HepG2 (cell line): ENCODE measurements around the gene SLC35F6. TPM values are rescaled to one million over a fixed set of nuclear protein-coding genes. Genes with fewer than 3 reads are reported as not detected.

Experiments used
- ATRX ChIP-seq: sonication (generic); formaldehyde crosslinking; IDR thresholded peaks from 2 replicates; pipeline ENCODE4 v1.4.0; 2020; ENCODE audit warnings: missing genetic modification reagents, borderline replicate concordance
- CEBPG ChIP-seq: IDR thresholded peaks from 2 replicates; pipeline ENCODE4 v1.6.1; 2016
- FIP1L1 ChIP-seq: fragments of 200-400 bp; formaldehyde crosslinking; IDR thresholded peaks from 2 replicates; pipeline ENCODE4 v1.6.1; 2018; ENCODE audit warnings: low read depth, mild to moderate bottlenecking, low read length, moderate library complexity, borderline replicate concordance; ENCODE audit not compliant: insufficient read depth
- KAT7 ChIP-seq: IDR thresholded peaks from 2 replicates; pipeline ENCODE4 v1.6.1; 2018; ENCODE audit warnings: borderline replicate concordance, missing compliant biosample characterization
- KDM5A ChIP-seq: fragments of 200-600 bp; sonication (generic); IDR thresholded peaks from 2 replicates; pipeline ENCODE4 v1.7.0; 2018; ENCODE audit warnings: antibody characterized with exemption, mild to moderate bottlenecking, low read length, borderline replicate concordance
- MEF2D ChIP-seq: sonication (generic); formaldehyde crosslinking; IDR thresholded peaks from 2 replicates; pipeline ENCODE4 v1.5.1; 2020; ENCODE audit warnings: mild to moderate bottlenecking, missing genetic modification reagents
- NCOA2 ChIP-seq: sonication (generic); formaldehyde crosslinking; IDR thresholded peaks from 2 replicates; pipeline ENCODE4 v1.8.0; 2022; ENCODE audit warnings: inconsistent platforms
- POGZ ChIP-seq: sonication (generic); formaldehyde crosslinking; IDR thresholded peaks from 2 replicates; pipeline ENCODE4 v1.4.0; 2020; ENCODE audit warnings: mild to moderate bottlenecking, missing genetic modification reagents
- PPARG ChIP-seq: conservative IDR thresholded peaks from 2 replicates; pipeline ENCODE4 v1.6.1; 2016; ENCODE audit warnings: missing biosample characterization, missing genetic modification reagents
- RBM39 ChIP-seq: fragments of 200-400 bp; formaldehyde crosslinking; IDR thresholded peaks from one replicate; pipeline ENCODE4 v1.6.1; 2018; ENCODE audit warnings: antibody characterized with exemption, mild to moderate bottlenecking, low read depth, low read length; ENCODE audit not compliant: poor library complexity, severe bottlenecking
- REPIN1 ChIP-seq: sonication (generic); formaldehyde crosslinking; IDR thresholded peaks from 2 replicates; pipeline ENCODE4 v1.8.0; 2022; ENCODE audit warnings: missing genetic modification reagents, low read depth, mild to moderate bottlenecking, borderline replicate concordance
- SP5 ChIP-seq: IDR thresholded peaks from 2 replicates; pipeline ENCODE4 v1.6.1; 2016; ENCODE audit warnings: low read depth, borderline replicate concordance
- ZIK1 ChIP-seq: sonication (generic); formaldehyde crosslinking; IDR thresholded peaks from 2 replicates; pipeline ENCODE4 v1.5.0; 2020; ENCODE audit warnings: mild to moderate bottlenecking, low read depth, missing genetic modification reagents, borderline replicate concordance
- ZNF124 ChIP-seq: sonication (generic); formaldehyde crosslinking; IDR thresholded peaks from 2 replicates; pipeline ENCODE4 v1.4.0; 2020; ENCODE audit warnings: missing genetic modification reagents
- ZNF180 ChIP-seq: sonication (generic); formaldehyde crosslinking; IDR thresholded peaks from 2 replicates; pipeline ENCODE4 v1.4.0; 2020; ENCODE audit warnings: low read depth, missing genetic modification reagents, borderline replicate concordance
- ZNF317 ChIP-seq: sonication (generic); formaldehyde crosslinking; IDR thresholded peaks from 2 replicates; pipeline ENCODE4 v1.5.0; 2020; ENCODE audit warnings: mild to moderate bottlenecking, missing genetic modification reagents
- ZNF34 ChIP-seq: sonication (generic); formaldehyde crosslinking; IDR thresholded peaks from 2 replicates; pipeline ENCODE4 v1.4.0; 2020; ENCODE audit warnings: mild to moderate bottlenecking, missing genetic modification reagents, borderline replicate concordance
- ZNF564 ChIP-seq: sonication (generic); formaldehyde crosslinking; IDR thresholded peaks from 2 replicates; pipeline ENCODE4 v1.8.1; 2023; ENCODE audit warnings: mild to moderate bottlenecking, missing genetic modification reagents
- ZNF703 ChIP-seq: sonication (generic); formaldehyde crosslinking; IDR thresholded peaks from 2 replicates; pipeline ENCODE4 v1.5.1; 2020; ENCODE audit warnings: missing genetic modification reagents, mild to moderate bottlenecking, moderate library complexity, borderline replicate concordance
- ZNF746 ChIP-seq: sonication (generic); formaldehyde crosslinking; IDR thresholded peaks from 2 replicates; pipeline ENCODE4 v1.8.0; 2022; ENCODE audit warnings: mild to moderate bottlenecking, missing genetic modification reagents
- polyA plus RNA-seq, 8 experiments: library from polyadenylated mRNA; depleted of rRNA in 3 of 8; stranded (reverse) in 7 of 8; unstranded in 1 of 8; fragments of >200 nt; fragmentation: Illumina TruSeq in 4 of 8; extraction: Trizol in 4 of 8; gene quantifications; 2 replicates each; pipeline versions ENCODE4 v1.2.1 to v1.2.3, GENCODE V29; 2011 to 2016; ENCODE audit warnings: low read depth in 4 of 8, missing spikeins in 1 of 8, mixed read lengths in 1 of 8; ENCODE audit not compliant: insufficient read depth in 1 of 8
- total RNA-seq, 5 experiments: library from RNA; depleted of rRNA; stranded (reverse); fragments of >200 nt; fragmentation: Illumina TruSeq; extraction: Trizol; gene quantifications; 2 replicates each; pipeline ENCODE4 v1.2.3, GENCODE V29; 2016; ENCODE audit warnings: low read depth in 1 of 5
- TF ChIP-seq, protein P1 (sequence below): conservative IDR thresholded peaks from 2 replicates; pipeline ENCODE4 v1.6.1; 2018; ENCODE audit warnings: missing genetic modification reagents
- TF ChIP-seq, protein P2 (sequence below): sonication (generic); formaldehyde crosslinking; IDR thresholded peaks from 2 replicates; pipeline ENCODE4 v1.4.0; 2020; ENCODE audit warnings: missing genetic modification reagents, mild to moderate bottlenecking, borderline replicate concordance
- TF ChIP-seq, protein P3 (sequence below), 2 experiments: fragments of 450-650 bp in 1 of 2; sonication (generic) in 1 of 2; formaldehyde crosslinking; IDR thresholded peaks; 2 replicates each; pipeline versions ENCODE4 v1.5.0 to v1.8.0; 2020 to 2022; ENCODE audit warnings: mild to moderate bottlenecking in 1 of 2, missing genetic modification reagents in 1 of 2
- TF ChIP-seq, protein P4 (sequence below): sonication (generic); formaldehyde crosslinking; IDR thresholded peaks from 2 replicates; pipeline ENCODE4 v1.4.0; 2020; ENCODE audit warnings: missing genetic modification reagents, low read depth, mild to moderate bottlenecking, borderline replicate concordance

SLC35F6 gene
- total and polyA plus RNA-seq, 2 of the 13 experiments (the other 11 are each of a cell fraction or from before 2014, with no cell fraction given): 15.2 to 21.2 TPM

DNA sequence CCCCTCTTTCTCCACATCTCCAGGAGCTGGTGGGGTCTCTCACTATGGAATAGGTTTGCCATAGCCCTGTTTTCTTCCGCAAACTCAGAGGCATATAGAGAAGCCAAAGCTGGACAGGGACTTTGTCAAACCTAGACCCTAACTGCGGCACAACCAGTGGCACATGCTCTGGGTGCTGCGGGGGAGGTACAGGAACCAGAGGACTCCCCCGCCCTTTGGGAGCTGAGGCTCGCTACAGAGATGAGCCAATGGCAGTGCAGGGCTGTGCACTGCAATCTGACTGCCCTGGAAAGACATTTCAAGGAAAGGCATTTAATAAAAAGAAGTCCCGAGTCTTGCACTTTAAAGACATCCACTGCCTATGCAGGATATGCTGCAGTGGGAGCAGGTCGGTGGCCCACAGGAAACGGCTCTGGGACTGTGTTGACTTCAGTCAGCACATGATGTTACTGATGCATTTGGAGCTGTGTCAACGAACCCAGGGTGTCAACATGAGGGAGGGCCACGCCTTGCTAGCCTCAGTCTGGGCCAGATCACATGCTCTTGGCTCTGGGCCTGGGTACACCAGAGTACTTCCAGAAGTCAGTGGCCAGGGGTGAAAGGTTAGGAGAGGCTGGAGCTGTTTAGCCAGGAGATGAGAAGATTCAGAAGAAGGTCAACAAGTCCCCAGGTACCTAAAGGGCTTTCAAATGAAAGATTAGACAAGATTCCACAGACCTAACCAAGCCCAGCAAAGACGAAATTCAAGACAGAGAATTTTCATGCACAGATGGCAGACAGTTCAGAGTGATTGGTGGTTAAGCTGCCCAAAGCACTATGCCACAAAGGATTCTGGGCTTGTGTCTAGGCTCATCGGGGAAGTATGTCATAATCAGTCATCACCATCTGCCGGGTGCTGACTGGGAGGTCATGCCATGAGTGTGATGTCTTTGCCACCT, 8.2 kb downstream of the SLC35F6 start (continued):
- TF ChIP-seq, protein P1, sequence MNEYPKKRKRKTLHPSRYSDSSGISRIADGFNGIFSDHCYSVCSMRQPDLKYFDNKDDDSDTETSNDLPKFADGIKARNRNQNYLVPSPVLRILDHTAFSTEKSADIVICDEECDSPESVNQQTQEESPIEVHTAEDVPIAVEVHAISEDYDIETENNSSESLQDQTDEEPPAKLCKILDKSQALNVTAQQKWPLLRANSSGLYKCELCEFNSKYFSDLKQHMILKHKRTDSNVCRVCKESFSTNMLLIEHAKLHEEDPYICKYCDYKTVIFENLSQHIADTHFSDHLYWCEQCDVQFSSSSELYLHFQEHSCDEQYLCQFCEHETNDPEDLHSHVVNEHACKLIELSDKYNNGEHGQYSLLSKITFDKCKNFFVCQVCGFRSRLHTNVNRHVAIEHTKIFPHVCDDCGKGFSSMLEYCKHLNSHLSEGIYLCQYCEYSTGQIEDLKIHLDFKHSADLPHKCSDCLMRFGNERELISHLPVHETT: no peak
- peak; percentile 65 for TF ChIP-seq PPARG (CRISPR knock-in tag)
- TF ChIP-seq, protein P2, sequence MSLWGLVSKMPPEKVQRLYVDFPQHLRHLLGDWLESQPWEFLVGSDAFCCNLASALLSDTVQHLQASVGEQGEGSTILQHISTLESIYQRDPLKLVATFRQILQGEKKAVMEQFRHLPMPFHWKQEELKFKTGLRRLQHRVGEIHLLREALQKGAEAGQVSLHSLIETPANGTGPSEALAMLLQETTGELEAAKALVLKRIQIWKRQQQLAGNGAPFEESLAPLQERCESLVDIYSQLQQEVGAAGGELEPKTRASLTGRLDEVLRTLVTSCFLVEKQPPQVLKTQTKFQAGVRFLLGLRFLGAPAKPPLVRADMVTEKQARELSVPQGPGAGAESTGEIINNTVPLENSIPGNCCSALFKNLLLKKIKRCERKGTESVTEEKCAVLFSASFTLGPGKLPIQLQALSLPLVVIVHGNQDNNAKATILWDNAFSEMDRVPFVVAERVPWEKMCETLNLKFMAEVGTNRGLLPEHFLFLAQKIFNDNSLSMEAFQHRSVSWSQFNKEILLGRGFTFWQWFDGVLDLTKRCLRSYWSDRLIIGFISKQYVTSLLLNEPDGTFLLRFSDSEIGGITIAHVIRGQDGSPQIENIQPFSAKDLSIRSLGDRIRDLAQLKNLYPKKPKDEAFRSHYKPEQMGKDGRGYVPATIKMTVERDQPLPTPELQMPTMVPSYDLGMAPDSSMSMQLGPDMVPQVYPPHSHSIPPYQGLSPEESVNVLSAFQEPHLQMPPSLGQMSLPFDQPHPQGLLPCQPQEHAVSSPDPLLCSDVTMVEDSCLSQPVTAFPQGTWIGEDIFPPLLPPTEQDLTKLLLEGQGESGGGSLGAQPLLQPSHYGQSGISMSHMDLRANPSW (CRISPR knock-in tag): no peak
- peak; percentile 86 for TF ChIP-seq SP5
- no peak for TF ChIP-seq POGZ
- no peak for TF ChIP-seq ZNF317 (CRISPR knock-in tag)
- TF ChIP-seq ZNF746: no peak
- no peak for TF ChIP-seq ATRX
- TF ChIP-seq ZNF34 (CRISPR knock-in tag): no peak
- no peak for TF ChIP-seq ZIK1 (CRISPR knock-in tag)
- TF ChIP-seq FIP1L1: no peak
- TF ChIP-seq, protein P3, sequence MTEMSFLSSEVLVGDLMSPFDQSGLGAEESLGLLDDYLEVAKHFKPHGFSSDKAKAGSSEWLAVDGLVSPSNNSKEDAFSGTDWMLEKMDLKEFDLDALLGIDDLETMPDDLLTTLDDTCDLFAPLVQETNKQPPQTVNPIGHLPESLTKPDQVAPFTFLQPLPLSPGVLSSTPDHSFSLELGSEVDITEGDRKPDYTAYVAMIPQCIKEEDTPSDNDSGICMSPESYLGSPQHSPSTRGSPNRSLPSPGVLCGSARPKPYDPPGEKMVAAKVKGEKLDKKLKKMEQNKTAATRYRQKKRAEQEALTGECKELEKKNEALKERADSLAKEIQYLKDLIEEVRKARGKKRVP (CRISPR knock-in tag; IDR thresholded peaks at IDR 0.05): no peak
- no peak for TF ChIP-seq RBM39
- TF ChIP-seq ZNF124 (CRISPR knock-in tag): no peak
- TF ChIP-seq ZNF564 (CRISPR knock-in tag): no peak
- TF ChIP-seq KDM5A: no peak
- no peak for TF ChIP-seq ZNF180
- no peak for TF ChIP-seq CEBPG
- TF ChIP-seq MEF2D: peak; percentile 67
- peak; percentile 45; the same call in 1 of the 2 replicates for TF ChIP-seq NCOA2
- TF ChIP-seq REPIN1 (CRISPR knock-in tag): no peak
- TF ChIP-seq, protein P4, sequence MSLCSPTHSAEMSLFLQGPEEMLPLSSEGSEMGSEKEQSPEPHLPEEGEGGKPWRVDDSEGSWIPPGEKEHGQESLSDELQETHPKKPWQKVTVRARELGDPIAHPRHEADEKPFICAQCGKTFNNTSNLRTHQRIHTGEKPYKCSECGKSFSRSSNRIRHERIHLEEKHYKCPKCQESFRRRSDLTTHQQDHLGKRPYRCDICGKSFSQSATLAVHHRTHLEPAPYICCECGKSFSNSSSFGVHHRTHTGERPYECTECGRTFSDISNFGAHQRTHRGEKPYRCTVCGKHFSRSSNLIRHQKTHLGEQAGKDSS (CRISPR knock-in tag): peak; percentile 85
- TF ChIP-seq KAT7 (CRISPR knock-in tag): no peak
- no peak for TF ChIP-seq ZNF703 (CRISPR knock-in tag)
